ENCODE results near the gene CNNM3. TPM values are rescaled to one million over a fixed set of nuclear protein-coding genes. Genes with fewer than 3 reads are reported as not detected.

The CNNM3 gene
- total and polyA plus RNA-seq, 8 donors = 4.6 to 107 (median 10.8) TPM

- peak in 1 of 2 donors; percentile 51 for DNase-seq
- Histone ChIP-seq H3K27ac (no peak overlapping the region), H3K27me3 (no peaks in the 10 kb centered on the region), H3K36me3 (no peaks in the 10 kb centered on the region), H3K4me3 (no peak overlapping the region), H3K4me1 (peaks cover 3 to 17% (median 8%) of the 10 kb centered on the region in 4 donors), H3K9me3 (no peaks in the 10 kb centered on the region)
- TF ChIP-seq CTCF (IDR thresholded peaks at IDR 0.05) (no peak), POLR2AphosphoS5 (IDR thresholded peaks at IDR 0.05) (no peak), EP300 (IDR thresholded peaks at IDR 0.05) (no peak), POLR2A (IDR thresholded peaks at IDR 0.05) (no peak)
- intact Hi-C loops (cut with DNase I; ENCODE audit: low total_unique reads) = no loop called here
- 68 to 79% (median 74%) methylated on average over 10 to 12 of the region's 12 CpGs for WGBS, 5 donors
These were observed 66.2 kb downstream of the CNNM3 start for GRCh38 chr2:96882230-96882629.

GRCh38 chr2:96882906-96883305, 66.8 kb downstream of the CNNM3 start:
- Histone ChIP-seq H3K27ac (no peak overlapping the region), H3K4me3 (no peak overlapping the region), H3K4me1 (peaks cover 8 to 24% (median 15%) of the 10 kb centered on the region in 4 donors), H3K36me3 (no peaks in the 10 kb centered on the region), H3K27me3 (no peaks in the 10 kb centered on the region), H3K9me3 (no peaks in the 10 kb centered on the region)
- 85 to 94% (median 87%) methylated on average over 8 of the region's 8 CpGs for WGBS, 5 donors
- intact Hi-C loops (cut with DNase I; ENCODE audit: low total_unique reads) = no loop called here
- TF ChIP-seq EP300 (IDR thresholded peaks at IDR 0.05) (no peak), CTCF (IDR thresholded peaks at IDR 0.05) (no peak), POLR2A (IDR thresholded peaks at IDR 0.05) (no peak), POLR2AphosphoS5 (IDR thresholded peaks at IDR 0.05) (no peak)
- DNase-seq = no peak

GRCh38 chr2:96883306-96883705, 67.2 kb downstream of the CNNM3 start:
- Histone ChIP-seq H3K4me3 (no peak overlapping the region), H3K4me1 (peaks cover 12 to 28% (median 18%) of the 10 kb centered on the region in 4 donors), H3K36me3 (no peaks in the 10 kb centered on the region), H3K9me3 (no peaks in the 10 kb centered on the region), H3K27ac (no peak overlapping the region), H3K27me3 (no peaks in the 10 kb centered on the region)
- TF ChIP-seq EP300 (IDR thresholded peaks at IDR 0.05) (no peak), CTCF (IDR thresholded peaks at IDR 0.05) (no peak), POLR2A (IDR thresholded peaks at IDR 0.05) (no peak), POLR2AphosphoS5 (IDR thresholded peaks at IDR 0.05) (no peak)
- WGBS, 5 donors = 82 to 94% (median 83%) methylated on average over 7 to 9 of the region's 9 CpGs
- intact Hi-C loops (cut with DNase I; ENCODE audit: low total_unique reads) = no loop called here
- no peak for DNase-seq

Small RNAs within 50 kb of the gene (small RNA-seq; reads per million reads assigned to genes)
- gene MIR3127 = 1.3 to 5.0 (median 3.3) reads per million in 4 donors

Other genes starting within 250 kb of the CNNM3 start
- 100 to 1,000 TPM in 2 of 5 donors, 10 to 100 TPM in 3; 30.1 to 139 (median 57.2) TPM for gene KANSL3, start 178.0 kb upstream of the CNNM3 start, total RNA-seq
- gene KANSL3, start 178.0 kb upstream of the CNNM3 start, polyA plus RNA-seq = 10 to 100 TPM; 13.6 to 15.0 (median 14.6) TPM
- gene FER1L5, start 173.5 kb upstream of the CNNM3 start, total RNA-seq = under 1 TPM in 1 of 5 donors, not detected in 4; 0.73 TPM
- gene FER1L5, start 173.5 kb upstream of the CNNM3 start, polyA plus RNA-seq = under 1 TPM in 2 of 3 donors, not detected in 1; 0.03 to 0.06 TPM
- 10 to 100 TPM in 2 of 5 donors, 1 to 10 TPM in 3; 1.4 to 17.1 (median 7.0) TPM for gene LMAN2L, start 76.2 kb upstream of the CNNM3 start, total RNA-seq
- 10 to 100 TPM in 1 of 3 donors, 1 to 10 TPM in 2; 1.4 to 11.4 (median 4.7) TPM for gene LMAN2L, start 76.2 kb upstream of the CNNM3 start, polyA plus RNA-seq
- 10 to 100 TPM in 1 of 5 donors, 1 to 10 TPM in 4; 1.2 to 26.6 (median 5.1) TPM for gene CNNM4, start 55.4 kb upstream of the CNNM3 start, total RNA-seq
- gene CNNM4, start 55.4 kb upstream of the CNNM3 start, polyA plus RNA-seq = 1 to 10 TPM; 1.4 to 2.8 (median 2.1) TPM
- gene ANKRD23, start 27.8 kb downstream of the CNNM3 start, total RNA-seq = 1 to 10 TPM in 4 of 5 donors, not detected in 1; 1.3 to 3.6 (median 2.0) TPM
- gene ANKRD23, start 27.8 kb downstream of the CNNM3 start, polyA plus RNA-seq = 1 to 10 TPM in 2 of 3 donors, under 1 TPM in 1; 1.00 to 2.9 (median 2.4) TPM
- gene ANKRD39, start 41.7 kb downstream of the CNNM3 start, total RNA-seq = 10 to 100 TPM in 3 of 5 donors, 1 to 10 TPM in 2; 2.8 to 32.1 (median 11.3) TPM
- gene ANKRD39, start 41.7 kb downstream of the CNNM3 start, polyA plus RNA-seq = 10 to 100 TPM; 11.5 to 18.0 (median 14.1) TPM
- 10 to 100 TPM; 10.7 to 78.8 (median 24.4) TPM for gene SEMA4C, start 53.8 kb downstream of the CNNM3 start, total RNA-seq
- gene SEMA4C, start 53.8 kb downstream of the CNNM3 start, polyA plus RNA-seq = 10 to 100 TPM in 1 of 3 donors, 1 to 10 TPM in 2; 5.7 to 15.8 (median 8.0) TPM
- not detected for gene FAM178B, start 170.3 kb downstream of the CNNM3 start, total RNA-seq
- under 1 TPM in 1 of 3 donors, not detected in 2; 0.65 TPM for gene FAM178B, start 170.3 kb downstream of the CNNM3 start, polyA plus RNA-seq